ENCODE results near the gene ZNF644. TPM values are rescaled to one million over a fixed set of nuclear protein-coding genes. Genes with fewer than 3 reads are reported as not detected.

ZNF644 gene
- total RNA-seq, 3 donors from 2014 or later, result 58.7 to 161 (median 104) TPM

DNA sequence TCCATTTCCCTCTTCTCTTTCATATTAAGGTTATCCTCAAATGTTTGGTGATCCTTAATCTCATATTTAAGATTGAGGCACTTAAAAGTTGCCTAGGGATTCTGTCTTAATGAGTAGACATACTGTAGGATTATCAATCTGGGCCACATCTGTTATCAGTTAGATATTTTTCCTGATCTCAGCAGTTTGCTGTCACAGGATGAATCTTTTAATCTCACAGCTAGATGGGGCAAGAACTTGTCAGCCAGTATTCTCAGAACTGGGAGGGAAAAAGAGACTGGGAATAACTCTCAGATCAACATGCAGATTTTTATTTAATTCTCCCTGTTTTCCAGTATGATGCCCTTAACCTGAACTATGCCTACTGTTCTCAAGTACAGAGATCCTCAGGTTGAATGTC, 14.0 kb downstream of the ZNF644 start:
- Histone ChIP-seq H3K4me1 (peaks cover 0 to 8% of the 10 kb centered on the region in 2 donors), H3K27me3 (no peaks in the 10 kb centered on the region), H3K36me3 (no peaks in the 10 kb centered on the region), H3K27ac (no peak overlapping the region), H3K4me3 (no peak overlapping the region), H3K9me3 (peaks cover 0 to 10% of the 10 kb centered on the region in 2 donors)
- no peak for DNase-seq (ENCODE audit: low spot score in 2 of 2)
- TF ChIP-seq CTCF (IDR thresholded peaks at IDR 0.05) (no peak), POLR2AphosphoS5 (IDR thresholded peaks at IDR 0.05) (no peak), POLR2A (IDR thresholded peaks at IDR 0.05) (no peak)
- intact Hi-C loops (cut with DNase I; ENCODE audit: low total_unique reads), result no loop called here

DNA sequence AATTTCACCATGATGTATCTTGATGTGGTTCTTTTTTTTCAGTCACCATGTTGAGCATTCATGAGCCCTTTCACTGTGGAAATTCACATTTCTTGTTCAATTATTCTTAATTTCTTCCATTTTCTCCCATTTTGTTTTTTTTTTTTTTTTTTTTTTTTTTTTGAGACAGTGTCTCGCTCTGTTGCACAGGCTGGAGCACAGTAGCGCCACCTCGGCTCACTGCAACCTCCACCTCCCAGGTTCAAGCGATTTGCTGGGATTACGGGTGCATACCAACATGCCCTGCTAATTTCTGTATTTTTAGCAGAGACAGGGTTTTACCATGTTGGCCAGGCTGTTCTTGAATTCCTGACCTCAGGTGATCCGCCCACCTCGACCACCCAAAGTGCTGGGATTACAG, 14.7 kb downstream of the ZNF644 start:
- DNase-seq (ENCODE audit: low spot score in 2 of 2), result no peak
- H3K4me1 ChIP-seq, result peaks cover 0 to 6% of the 10 kb centered on the region in 2 donors
- no peaks in the 10 kb centered on the region for H3K36me3 ChIP-seq
- no peak overlapping the region for H3K27ac ChIP-seq
- no peak overlapping the region for H3K4me3 ChIP-seq
- no peaks in the 10 kb centered on the region for H3K27me3 ChIP-seq
- intact Hi-C loops (cut with DNase I; ENCODE audit: low total_unique reads), result no loop called here
- peaks cover 0 to 10% of the 10 kb centered on the region in 2 donors for H3K9me3 ChIP-seq
- TF ChIP-seq POLR2AphosphoS5 (IDR thresholded peaks at IDR 0.05) (no peak), POLR2A (IDR thresholded peaks at IDR 0.05) (no peak), CTCF (IDR thresholded peaks at IDR 0.05) (no peak)

- no peak for TF ChIP-seq POLR2A (IDR thresholded peaks at IDR 0.05)
- no peak for TF ChIP-seq CTCF (IDR thresholded peaks at IDR 0.05)
- no peak for TF ChIP-seq POLR2AphosphoS5 (IDR thresholded peaks at IDR 0.05)
- no peak for DNase-seq (ENCODE audit: low spot score in 2 of 2)
- Histone ChIP-seq H3K27ac (no peak overlapping the region), H3K36me3 (no peaks in the 10 kb centered on the region), H3K4me3 (no peak overlapping the region), H3K27me3 (no peaks in the 10 kb centered on the region), H3K9me3 (peaks cover 0 to 10% of the 10 kb centered on the region in 2 donors), H3K4me1 (no peaks in the 10 kb centered on the region)
- intact Hi-C loops (cut with DNase I; ENCODE audit: low total_unique reads), result no loop called here
These were observed 15.5 kb downstream of the ZNF644 start for GRCh38 chr1:91006113-91006908.

- no peak for DNase-seq (ENCODE audit: low spot score in 2 of 2)
- intact Hi-C loops (cut with DNase I; ENCODE audit: low total_unique reads), result no loop called here
- Histone ChIP-seq H3K27ac (no peak overlapping the region), H3K4me3 (no peak overlapping the region), H3K27me3 (no peaks in the 10 kb centered on the region), H3K4me1 (no peaks in the 10 kb centered on the region), H3K9me3 (peaks cover 0 to 10% of the 10 kb centered on the region in 2 donors), H3K36me3 (no peaks in the 10 kb centered on the region)
- no peak for TF ChIP-seq POLR2A (IDR thresholded peaks at IDR 0.05)
- TF ChIP-seq POLR2AphosphoS5 (IDR thresholded peaks at IDR 0.05), result no peak
- TF ChIP-seq CTCF (IDR thresholded peaks at IDR 0.05), result no peak
These were observed 16.6 kb downstream of the ZNF644 start for GRCh38 chr1:91005285-91005684.

GRCh38 chr1:91004145-91004544, 17.7 kb downstream of the ZNF644 start:
- DNase-seq (ENCODE audit: low spot score in 2 of 2), result no peak
- no peak for TF ChIP-seq CTCF (IDR thresholded peaks at IDR 0.05)
- no peak for TF ChIP-seq POLR2A (IDR thresholded peaks at IDR 0.05)
- TF ChIP-seq POLR2AphosphoS5 (IDR thresholded peaks at IDR 0.05), result no peak
- H3K27me3 ChIP-seq, result no peaks in the 10 kb centered on the region
- H3K27ac ChIP-seq, result peak overlapping the region in 1 of 2 donors; percentile 19
- no peaks in the 10 kb centered on the region for H3K4me1 ChIP-seq
- H3K4me3 ChIP-seq, result no peak overlapping the region
- H3K9me3 ChIP-seq, result peaks cover 0 to 10% of the 10 kb centered on the region in 2 donors
- H3K36me3 ChIP-seq, result no peaks in the 10 kb centered on the region
- intact Hi-C loops (cut with DNase I; ENCODE audit: low total_unique reads), result no loop called here

Data from breast epithelium (tissue), 4 donors.